Epithelial cell of proximal tubule (primary cell): ENCODE measurements around the gene JARID2. TPM values are rescaled to one million over a fixed set of nuclear protein-coding genes. Genes with fewer than 3 reads are reported as not detected.
A peak's percentile ranks its signal among the peaks of the same experiment; 100 is the strongest.

ENCODE experiments used
- DNase-seq: peaks from one replicate; pipeline ENCODE4 v3.0.0-alpha.2; 2011; ENCODE audit warnings: low read depth
- H3K4me3 ChIP-seq: 2 replicates; pipeline ENCODE4 v1.5.1; 2011; ENCODE audit warnings: low read depth, mild to moderate bottlenecking, low read length
- total RNA-seq: library from RNA; depleted of rRNA; stranded (reverse); fragments of >200 nt; gene quantifications from 2 replicates; pipeline ENCODE4 v1.2.3, GENCODE V29; 2015
- TF ChIP-seq, protein P1 (sequence below): conservative IDR thresholded peaks from 2 replicates; pipeline ENCODE4 v1.5.1; 2012; ENCODE audit warnings: low read depth, mild to moderate bottlenecking, low read length

Gene JARID2
- total RNA-seq, 1 donor from 2014 or later = 5.1 TPM

DNA sequence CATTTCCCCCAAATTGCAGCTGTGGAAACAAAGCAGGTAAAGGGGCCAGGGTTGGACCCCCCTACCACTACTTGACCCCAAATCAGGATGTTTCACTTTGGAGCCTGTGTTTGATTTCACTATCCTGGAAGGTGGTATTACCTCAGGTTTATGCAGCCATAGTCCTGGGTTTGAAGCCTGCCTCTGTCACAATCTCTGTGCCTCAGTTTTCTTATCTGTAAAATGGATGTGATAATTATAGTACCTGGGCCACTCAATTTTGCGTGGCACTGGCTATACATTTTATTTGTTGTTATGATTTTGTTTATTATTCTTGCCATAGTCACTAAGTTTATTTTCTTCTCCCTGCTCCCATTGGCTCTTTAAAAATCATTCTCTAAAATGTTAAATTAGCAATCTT, 26.7 kb downstream of the JARID2 start:
- DNase-seq = no peak
- no peak overlapping the region for H3K4me3 ChIP-seq
- TF ChIP-seq, protein P1, sequence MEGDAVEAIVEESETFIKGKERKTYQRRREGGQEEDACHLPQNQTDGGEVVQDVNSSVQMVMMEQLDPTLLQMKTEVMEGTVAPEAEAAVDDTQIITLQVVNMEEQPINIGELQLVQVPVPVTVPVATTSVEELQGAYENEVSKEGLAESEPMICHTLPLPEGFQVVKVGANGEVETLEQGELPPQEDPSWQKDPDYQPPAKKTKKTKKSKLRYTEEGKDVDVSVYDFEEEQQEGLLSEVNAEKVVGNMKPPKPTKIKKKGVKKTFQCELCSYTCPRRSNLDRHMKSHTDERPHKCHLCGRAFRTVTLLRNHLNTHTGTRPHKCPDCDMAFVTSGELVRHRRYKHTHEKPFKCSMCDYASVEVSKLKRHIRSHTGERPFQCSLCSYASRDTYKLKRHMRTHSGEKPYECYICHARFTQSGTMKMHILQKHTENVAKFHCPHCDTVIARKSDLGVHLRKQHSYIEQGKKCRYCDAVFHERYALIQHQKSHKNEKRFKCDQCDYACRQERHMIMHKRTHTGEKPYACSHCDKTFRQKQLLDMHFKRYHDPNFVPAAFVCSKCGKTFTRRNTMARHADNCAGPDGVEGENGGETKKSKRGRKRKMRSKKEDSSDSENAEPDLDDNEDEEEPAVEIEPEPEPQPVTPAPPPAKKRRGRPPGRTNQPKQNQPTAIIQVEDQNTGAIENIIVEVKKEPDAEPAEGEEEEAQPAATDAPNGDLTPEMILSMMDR = no peak

DNA sequence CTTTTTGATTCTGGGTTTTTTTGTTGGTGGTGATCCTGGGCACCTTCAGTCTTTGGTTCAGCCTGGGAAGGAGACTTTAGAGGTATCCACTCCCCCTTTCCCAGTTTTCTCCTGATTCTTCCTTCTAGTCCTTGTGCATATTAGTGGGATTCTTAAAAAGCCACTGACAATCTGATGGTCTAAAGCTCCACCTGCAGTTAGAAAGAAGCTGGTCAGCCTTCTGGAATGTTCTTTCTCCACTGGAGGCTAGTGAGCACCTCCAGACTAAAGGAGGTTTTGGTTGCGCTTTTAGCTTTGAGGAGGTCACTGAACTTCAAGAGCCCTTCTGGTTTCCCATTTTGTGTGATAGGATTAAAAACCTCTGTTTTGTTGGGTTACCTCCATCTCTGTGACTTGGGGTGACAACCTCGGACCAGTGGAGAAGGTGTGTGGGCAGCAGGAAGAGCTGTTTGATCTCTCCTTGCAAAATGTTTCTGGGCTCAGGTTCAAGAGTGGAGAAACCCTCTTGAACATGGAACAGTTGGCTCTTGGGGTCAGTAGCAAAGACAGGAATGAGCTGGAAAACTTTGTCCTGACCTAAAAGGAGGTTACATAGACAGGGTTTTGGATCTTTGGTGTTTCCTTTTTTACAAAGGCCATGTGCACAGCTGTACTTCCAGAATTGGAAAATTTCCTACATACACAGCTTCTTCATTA, 29.0 kb downstream of the JARID2 start:
- no peak for DNase-seq
- TF ChIP-seq, protein P1 = peak; percentile 53
- no peak overlapping the region for H3K4me3 ChIP-seq

DNA sequence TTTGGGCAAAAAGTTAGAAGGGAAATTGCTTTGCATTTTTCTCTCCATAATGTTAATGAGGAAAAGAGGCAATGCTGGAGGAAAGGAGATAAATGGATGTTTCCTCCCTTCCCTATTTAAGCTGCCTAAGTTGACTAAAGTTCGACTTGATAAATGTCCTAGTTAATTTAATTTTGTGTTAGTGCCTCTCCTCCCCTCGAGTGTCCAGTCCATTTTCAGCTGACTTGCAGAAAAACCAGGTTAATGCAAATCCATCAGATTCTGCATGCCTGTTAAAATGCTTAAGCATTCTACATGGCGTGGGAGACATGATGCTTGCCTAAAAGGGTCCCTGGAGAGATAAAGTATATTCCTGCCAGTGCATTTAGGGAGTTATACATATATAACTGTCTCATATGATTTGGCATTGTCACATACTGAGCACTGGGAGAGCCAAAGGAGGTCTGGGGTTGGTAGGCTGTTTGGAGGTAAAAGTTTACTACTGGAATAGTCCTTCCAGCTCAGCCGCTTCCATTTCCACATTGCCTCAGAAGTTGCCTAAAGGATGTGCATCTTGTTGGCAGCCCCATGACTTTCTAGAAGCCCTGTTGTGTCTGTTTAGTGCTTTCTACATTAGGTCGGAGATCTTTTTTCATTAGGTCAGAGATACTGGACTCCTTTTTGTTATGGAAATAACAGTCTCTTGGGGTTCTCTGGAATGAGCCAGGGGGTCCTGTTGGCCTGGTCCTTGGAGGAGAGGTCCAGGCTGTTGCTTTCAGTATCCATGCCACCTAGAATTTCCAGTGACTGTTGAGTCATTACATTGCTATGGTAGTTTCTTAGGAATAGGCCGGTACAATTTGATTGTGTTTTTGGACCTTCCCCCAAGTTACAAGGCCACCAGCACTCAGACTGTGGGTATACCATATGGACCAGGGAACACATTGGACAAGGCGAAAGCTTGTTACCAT, 30.4 kb downstream of the JARID2 start:
- TF ChIP-seq, protein P1 = no peak
- DNase-seq = no peak
- H3K4me3 ChIP-seq = no peak overlapping the region

DNA sequence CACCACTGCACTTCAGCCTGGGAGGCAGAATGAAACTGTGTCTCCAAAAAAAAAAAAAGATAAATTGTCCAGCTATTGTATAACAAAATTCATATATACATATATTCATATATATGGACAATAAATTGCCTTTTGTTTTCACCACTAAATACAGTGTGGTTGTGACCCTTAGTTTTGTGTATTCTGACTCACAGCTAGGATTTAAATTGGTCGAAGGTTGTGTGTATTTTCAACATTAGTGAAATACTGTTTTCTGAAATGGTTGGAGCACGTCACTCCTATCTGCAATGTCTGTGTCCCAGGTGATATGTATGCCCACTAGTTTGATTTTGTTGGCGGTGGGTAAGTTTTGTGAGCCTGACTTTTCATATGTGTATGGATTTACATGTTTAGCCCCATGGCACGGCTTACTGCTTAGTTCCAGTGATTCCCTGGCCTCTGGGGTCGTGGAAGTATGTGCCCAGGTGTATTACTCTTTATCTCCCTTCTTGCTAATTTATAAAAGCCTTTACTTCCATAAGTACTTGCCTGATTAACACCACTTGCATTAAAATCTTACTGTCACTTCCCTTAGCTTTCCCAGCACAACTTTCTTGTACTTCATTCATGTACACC, 33.3 kb downstream of the JARID2 start:
- TF ChIP-seq, protein P1 = no peak
- H3K4me3 ChIP-seq = no peak overlapping the region
- DNase-seq = no peak

DNA sequence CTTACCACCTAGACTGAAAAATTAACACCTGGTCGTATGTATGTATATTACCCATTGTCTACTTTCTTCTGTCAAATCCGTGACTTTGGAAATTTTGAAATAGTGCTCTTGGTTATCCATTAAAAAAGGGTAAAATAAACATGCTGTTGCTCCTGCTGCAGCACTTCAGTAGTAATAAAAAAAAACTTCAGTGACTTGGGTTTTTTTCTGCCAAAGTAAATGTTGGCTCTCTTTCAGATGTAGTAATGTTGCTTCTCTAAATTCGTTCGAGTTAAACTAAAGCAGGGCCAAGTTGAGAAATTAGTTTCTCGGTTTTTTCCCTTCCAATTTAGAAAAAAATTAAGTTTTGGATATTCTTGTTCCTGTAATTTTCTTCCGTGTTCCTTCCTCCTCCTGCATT, 34.2 kb downstream of the JARID2 start:
- no peak for DNase-seq
- TF ChIP-seq, protein P1 = no peak
- no peak overlapping the region for H3K4me3 ChIP-seq

DNA sequence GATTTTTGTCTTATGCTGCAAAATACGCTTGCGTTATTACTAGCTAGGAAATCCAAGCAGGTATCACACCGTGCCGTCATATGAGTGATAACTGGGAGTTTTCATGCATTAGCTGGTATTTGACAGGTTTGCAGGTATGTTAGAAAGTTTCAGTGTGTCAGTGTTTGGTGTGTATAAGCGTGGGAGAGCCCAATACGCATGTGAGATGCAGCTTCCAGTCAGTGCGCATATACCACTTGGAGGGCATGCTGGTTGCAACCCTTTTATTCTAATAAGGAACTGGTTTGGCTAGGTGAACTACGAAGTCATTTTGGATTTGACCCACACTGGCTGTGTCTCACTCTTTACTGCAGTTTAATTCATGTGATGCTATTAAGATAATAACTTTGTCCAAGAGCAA, 35.1 kb downstream of the JARID2 start:
- TF ChIP-seq, protein P1 = no peak
- no peak overlapping the region for H3K4me3 ChIP-seq
- DNase-seq = no peak
